PC-3 (cell line): ENCODE measurements around the gene STPG3. TPM values are rescaled to one million over a fixed set of nuclear protein-coding genes. Genes with fewer than 3 reads are reported as not detected.

Experiments
- ATAC-seq: fragments of 200-7000 bp; cut with Tn5 transposase; 2 replicates; pipeline ENCODE4 v1.9.1; 2020; ENCODE audit warnings: mild to moderate bottlenecking, moderate library complexity
- BruUV-seq: library from RNA; stranded (reverse); fragments of 400-500 nt; replicated peaks from 2 replicates; lab custom pipeline; 2021; lab: Mats Ljungman, UMichigan
- CTCF ChIA-PET: fragments of 300-600 bp; sonication (Branson Sonifier 250); formaldehyde crosslinking; loops from one replicate; lab custom pipeline; 2022; ENCODE audit warnings: antibody characterized with exemption; lab: Charles Lee
- POLR2A ChIA-PET: fragments of 300-600 bp; sonication (Branson Sonifier 250); formaldehyde crosslinking; loops from one replicate; lab custom pipeline; 2022; ENCODE audit warnings: antibody characterized with exemption; ENCODE audit not compliant: unreplicated experiment; lab: Charles Lee
- DNase-seq: peaks from one replicate; pipeline ENCODE4 v3.0.0-alpha.2; 2015
- H2AFZ ChIP-seq: fragments of 300-600 bp; sonication (generic); 2 replicates; pipeline ENCODE4 v1.6.0; 2016; ENCODE audit warnings: antibody characterized with exemption, low read length
- H3F3A ChIP-seq: fragments of 300-600 bp; sonication (generic); one replicate; pipeline ENCODE4 v1.6.0; 2017; ENCODE audit warnings: antibody characterized with exemption, low read length, control low read depth, mild to moderate bottlenecking; ENCODE audit not compliant: unreplicated experiment
- H3K27ac ChIP-seq: fragments of 300-600 bp; sonication (generic); 2 replicates; pipeline ENCODE4 v1.5.1; 2016; ENCODE audit warnings: mild to moderate bottlenecking, low read length
- H3K27me3 ChIP-seq: fragments of 300-600 bp; sonication (generic); 2 replicates; pipeline ENCODE4 v1.6.1; 2016; ENCODE audit warnings: low read length, mixed read lengths
- H3K36me3 ChIP-seq: fragments of 300-600 bp; sonication (generic); 2 replicates; pipeline ENCODE4 v1.6.1; 2016; ENCODE audit warnings: low read depth, mixed run types, low read length, mixed read lengths
- H3K4me1 ChIP-seq: fragments of 300-600 bp; sonication (generic); 2 replicates; pipeline ENCODE4 v1.5.1; 2016; ENCODE audit warnings: low read length; ENCODE audit not compliant: insufficient read depth
- H3K4me2 ChIP-seq: fragments of 300-600 bp; sonication (generic); 2 replicates; pipeline ENCODE4 v1.6.0; 2016; ENCODE audit warnings: low read length
- H3K4me3 ChIP-seq: fragments of 300-600 bp; sonication (generic); 2 replicates; pipeline ENCODE4 v1.5.1; 2016; ENCODE audit warnings: mild to moderate bottlenecking, low read length, mixed read lengths
- H3K79me2 ChIP-seq: fragments of 300-600 bp; sonication (generic); 2 replicates; pipeline ENCODE4 v1.6.1; 2017; ENCODE audit warnings: low read length, mixed read lengths
- H3K9ac ChIP-seq: fragments of 300-600 bp; sonication (generic); 2 replicates; pipeline ENCODE4 v1.6.0; 2016; ENCODE audit warnings: mild to moderate bottlenecking, low read length
- H3K9me2 ChIP-seq: fragments of 300-600 bp; sonication (generic); replicated peaks from 2 replicates; pipeline ENCODE4 v1.6.1; 2016; ENCODE audit warnings: mixed run types, low read length, mixed read lengths
- H3K9me3 ChIP-seq: fragments of 300-600 bp; sonication (generic); 2 replicates; pipeline ENCODE4 v1.6.1; 2016; ENCODE audit warnings: low read length, mixed read lengths
- H4K20me1 ChIP-seq: fragments of 300-600 bp; sonication (generic); 2 replicates; pipeline ENCODE4 v1.6.1; 2016; ENCODE audit warnings: low read length, mixed read lengths
- CTCF ChIP-seq: fragments of 300-600 bp; sonication (generic); conservative IDR thresholded peaks from 2 replicates; pipeline ENCODE4 v1.5.1; 2017; ENCODE audit warnings: antibody characterized with exemption, low read depth, mild to moderate bottlenecking, low read length
- EZH2 ChIP-seq: fragments of 300-600 bp; sonication (generic); IDR thresholded peaks from one replicate; pipeline ENCODE4 v1.6.1; 2017; ENCODE audit warnings: antibody characterized with exemption, mild to moderate bottlenecking, low read length; ENCODE audit not compliant: unreplicated experiment
- EZH2phosphoT487 ChIP-seq: fragments of 300-600 bp; sonication (generic); IDR thresholded peaks from 2 replicates; pipeline ENCODE4 v1.6.1; 2018; ENCODE audit warnings: mild to moderate bottlenecking, antibody characterized with exemption, low read length, borderline replicate concordance
- intact Hi-C: fragments of 100-400 bp; cut with micrococcal nuclease; formaldehyde crosslinking; loops from 2 replicates; pipeline ENCODE4 v1.9.0; 2023
- total RNA-seq: library from RNA; depleted of rRNA; stranded (reverse); fragments of >200 nt; gene quantifications from 2 replicates; pipeline ENCODE4 v1.2.3, GENCODE V29; 2014

Gene STPG3
- total RNA-seq, 1 experiment from 2014 or later = not detected

- ChIA-PET POLR2A (no interaction called here), CTCF (no interaction called here)
- intact Hi-C loops = no loop called here
- no peak overlapping the region for H3K4me2 ChIP-seq
- no peak overlapping the region for H2AFZ ChIP-seq
- no peaks in the 10 kb centered on the region for H3K27me3 ChIP-seq
- H3K9me3 ChIP-seq = no peaks in the 10 kb centered on the region
- no peaks in the 10 kb centered on the region for H4K20me1 ChIP-seq
- ATAC-seq = no peak
- peaks cover 12% of the 10 kb centered on the region; the same call in 1 of the 2 replicates for H3K4me1 ChIP-seq
- 0 out of 2 replicates have a peak, but pooled peaks cover under 1% of the 10 kb centered on the region for H3K79me2 ChIP-seq
- no peaks in the 10 kb centered on the region for H3F3A ChIP-seq
- TF ChIP-seq EZH2 = no peak
- H3K4me3 ChIP-seq = no peak overlapping the region
- no TSS peak for BruUV-seq
- H3K9ac ChIP-seq = no peak overlapping the region
- H3K27ac ChIP-seq = no peak overlapping the region
- DNase-seq = no peak
- H3K36me3 ChIP-seq = no peaks in the 10 kb centered on the region
- H3K9me2 ChIP-seq = no peaks in the 10 kb centered on the region
Measured at GRCh38 chr9:137232510-137232909, 18.6 kb upstream of the STPG3 start.

GRCh38 chr9:137233143-137233980 is 17.7 kb upstream of the STPG3 start:
- ChIA-PET CTCF (interaction anchor here (1.2 kb wide), 1 partner anchor 9 kb away, joined by 3 read pairs; no protein-coding TSS in a partner anchor), POLR2A (no interaction called here)
- no peaks in the 10 kb centered on the region for H3K9me2 ChIP-seq
- H3K4me3 ChIP-seq = no peak overlapping the region
- no peak for TF ChIP-seq EZH2
- no peak for TF ChIP-seq CTCF
- TF ChIP-seq EZH2phosphoT487 = no peak
- BruUV-seq = no TSS peak
- no peaks in the 10 kb centered on the region for H3F3A ChIP-seq
- no peaks in the 10 kb centered on the region for H4K20me1 ChIP-seq
- no peak for ATAC-seq
- H3K9ac ChIP-seq = no peak overlapping the region
- no peak overlapping the region for H3K4me2 ChIP-seq
- H3K36me3 ChIP-seq = no peaks in the 10 kb centered on the region
- H3K27ac ChIP-seq = no peak overlapping the region
- intact Hi-C loops = no loop called here
- peaks cover 16% of the 10 kb centered on the region for H3K4me1 ChIP-seq
- no peaks in the 10 kb centered on the region for H3K9me3 ChIP-seq
- DNase-seq = no peak
- H3K79me2 ChIP-seq = peaks cover 7% of the 10 kb centered on the region; the same call in 1 of the 2 replicates
- no peaks in the 10 kb centered on the region for H3K27me3 ChIP-seq
- no peak overlapping the region for H2AFZ ChIP-seq

GRCh38 chr9:137234055-137234697 is 16.9 kb upstream of the STPG3 start:
- H3K4me1 ChIP-seq = peaks cover 22% of the 10 kb centered on the region
- CTCF ChIA-PET = interaction anchor here (1.2 kb wide), 1 partner anchor 10 kb away, joined by 3 read pairs; no protein-coding TSS in a partner anchor
- no peak for DNase-seq
- POLR2A ChIA-PET = no interaction called here
- H3F3A ChIP-seq = no peaks in the 10 kb centered on the region
- H3K9me2 ChIP-seq = no peaks in the 10 kb centered on the region
- no peak overlapping the region for H3K4me2 ChIP-seq
- no peaks in the 10 kb centered on the region for H3K9me3 ChIP-seq
- no peaks in the 10 kb centered on the region for H3K36me3 ChIP-seq
- H3K4me3 ChIP-seq = no peak overlapping the region
- BruUV-seq = no TSS peak
- no peaks in the 10 kb centered on the region for H4K20me1 ChIP-seq
- no peak overlapping the region for H3K9ac ChIP-seq
- no peak for ATAC-seq
- H3K79me2 ChIP-seq = peaks cover 15% of the 10 kb centered on the region
- H3K27me3 ChIP-seq = no peaks in the 10 kb centered on the region
- H2AFZ ChIP-seq = no peak overlapping the region
- H3K27ac ChIP-seq = no peak overlapping the region
- intact Hi-C loops = no loop called here
- TF ChIP-seq EZH2 = no peak
- no peak for TF ChIP-seq EZH2phosphoT487
- no peak for TF ChIP-seq CTCF
